NCI-H146 treated with DMSO at 0.1 percent for 48 hours (cell line): ENCODE data around the gene SBNO1.
"Not testable (repeated sequence)": the region's sequence is repeated elsewhere in the genome, so short reads cannot be mapped to it uniquely, and the experiment has no call there.

Source experiments
- DNase-seq: peaks from one replicate; lab custom pipeline; 2025; ENCODE audit not compliant: unreplicated experiment; lab: John Stamatoyannopoulos, UW

Gene SBNO1

GRCh38 chr12:123250471-123251383, 113.9 kb downstream of the SBNO1 start:
- DNase-seq = peak; percentile 30

GRCh38 chr12:123248996-123249741, 115.5 kb downstream of the SBNO1 start:
- DNase-seq = not testable (repeated sequence)

GRCh38 chr12:123248129-123248528, 116.5 kb downstream of the SBNO1 start:
- DNase-seq = not testable (repeated sequence)

GRCh38 chr12:123245678-123246077, 119.0 kb downstream of the SBNO1 start:
- DNase-seq = no peak

- no peak for DNase-seq
These were observed 120.9 kb downstream of the SBNO1 start for GRCh38 chr12:123243671-123244262.

GRCh38 chr12:123242116-123242904, 122.3 kb downstream of the SBNO1 start:
- DNase-seq = no peak
